GM23338 (cell line): ENCODE results near the gene PDE4B. TPM values are rescaled to one million over a fixed set of nuclear protein-coding genes. Genes with fewer than 3 reads are reported as not detected.

Experiments
- ATAC-seq: fragments of 200-7000 bp; cut with Tn5 transposase; 3 replicates; pipeline ENCODE4 v1.9.1; 2020
- DNase-seq: peaks from one replicate; pipeline ENCODE4 v3.0.0-alpha.2; 2015; ENCODE audit warnings: low spot score
- H2AFZ ChIP-seq: fragments of 200-600 bp; sonication (generic); 2 replicates; pipeline ENCODE4 v1.8.0; 2016; ENCODE audit warnings: antibody characterized with exemption, mild to moderate bottlenecking, moderate library complexity
- H3F3A ChIP-seq: fragments of 200-600 bp; sonication (generic); replicated peaks from 2 replicates; pipeline ENCODE4 v1.8.0; 2017; ENCODE audit warnings: antibody characterized with exemption, mixed run types, low read depth
- H3K27ac ChIP-seq: fragments of 200-600 bp; sonication (generic); 2 replicates; pipeline ENCODE4 v1.6.1; 2016; ENCODE audit warnings: low read depth
- H3K27me3 ChIP-seq: fragments of 200-600 bp; sonication (generic); 2 replicates; pipeline ENCODE4 v1.8.0; 2016; ENCODE audit warnings: mild to moderate bottlenecking, mixed run types, moderate library complexity; ENCODE audit not compliant: insufficient read depth
- H3K36me3 ChIP-seq: fragments of 200-600 bp; sonication (generic); 2 replicates; pipeline ENCODE4 v1.8.0; 2016; ENCODE audit warnings: mild to moderate bottlenecking; ENCODE audit not compliant: insufficient read depth
- H3K4me1 ChIP-seq: fragments of 200-600 bp; sonication (generic); 2 replicates; pipeline ENCODE4 v1.8.0; 2016; ENCODE audit warnings: mild to moderate bottlenecking, moderate library complexity; ENCODE audit not compliant: insufficient read depth
- H3K4me2 ChIP-seq: fragments of 200-600 bp; sonication (generic); 2 replicates; pipeline ENCODE4 v1.7.1; 2017; ENCODE audit warnings: mixed run types
- H3K4me3 ChIP-seq: fragments of 200-600 bp; sonication (generic); 2 replicates; pipeline ENCODE4 v1.6.1; 2016; ENCODE audit warnings: mixed run types
- H3K79me2 ChIP-seq: fragments of 200-600 bp; sonication (generic); replicated peaks from 2 replicates; pipeline ENCODE4 v1.8.0; 2017; ENCODE audit warnings: mild to moderate bottlenecking; ENCODE audit not compliant: insufficient read depth
- H3K9me2 ChIP-seq: fragments of 200-600 bp; sonication (generic); 2 replicates; pipeline ENCODE4 v1.8.0; 2017; ENCODE audit not compliant: insufficient read depth
- H4K20me1 ChIP-seq: fragments of 200-600 bp; sonication (generic); replicated peaks from 2 replicates; pipeline ENCODE4 v1.8.0; 2017; ENCODE audit warnings: mild to moderate bottlenecking; ENCODE audit not compliant: insufficient read depth
- H3K27ac Mint-ChIP-seq: 2 replicates; pipeline ENCODE4 v1.8.0; 2020; ENCODE audit warnings: inconsistent platforms, mild to moderate bottlenecking, moderate library complexity, mixed read lengths
- H3K27me3 Mint-ChIP-seq: 3 replicates; pipeline ENCODE4 v1.8.0; 2022; ENCODE audit warnings: low read depth, mild to moderate bottlenecking, moderate library complexity, mixed read lengths, inconsistent platforms; ENCODE audit not compliant: insufficient read depth, poor library complexity
- H3K36me3 Mint-ChIP-seq: 3 replicates; pipeline ENCODE4 v1.8.0; 2021; ENCODE audit warnings: low read depth, mild to moderate bottlenecking, inconsistent platforms, moderate library complexity, mixed read lengths
- H3K4me1 Mint-ChIP-seq: 3 replicates; pipeline ENCODE4 v1.8.0; 2020; ENCODE audit warnings: mild to moderate bottlenecking, inconsistent platforms, mixed read lengths
- H3K4me3 Mint-ChIP-seq: 3 replicates; pipeline ENCODE4 v1.8.0; 2021; ENCODE audit warnings: moderate library complexity, mild to moderate bottlenecking, inconsistent platforms, mixed read lengths
- H3K9me3 Mint-ChIP-seq: 3 replicates; pipeline ENCODE4 v1.8.0; 2020; ENCODE audit warnings: moderate library complexity, mild to moderate bottlenecking, inconsistent platforms, mixed read lengths
- CREB1 ChIP-seq: fragments of 250-450 bp; sonication (Bioruptor Pico); IDR thresholded peaks from 2 replicates; pipeline ENCODE4 v1.5.0; 2020; ENCODE audit warnings: low read depth, mild to moderate bottlenecking, moderate library complexity
- CTCF ChIP-seq, 2 experiments: fragments of 200-600 bp in 1 of 2; sonication (generic) in 1 of 2; conservative IDR thresholded peaks; 2 replicates each; pipeline versions ENCODE4 v1.5.1 to v1.6.1; 2016 to 2017; ENCODE audit warnings: antibody characterized with exemption in 2 of 2, low read depth in 2 of 2, mild to moderate bottlenecking in 2 of 2, moderate library complexity in 1 of 2
- EZH2 ChIP-seq: fragments of 200-600 bp; sonication (generic); IDR thresholded peaks from one replicate; pipeline ENCODE4 v1.8.0; 2017; ENCODE audit warnings: antibody characterized with exemption, mild to moderate bottlenecking, low read depth; ENCODE audit not compliant: unreplicated experiment
- EZH2phosphoT487 ChIP-seq: fragments of 200-600 bp; sonication (generic); IDR thresholded peaks from one replicate; pipeline ENCODE4 v1.8.1; 2018; ENCODE audit warnings: antibody characterized with exemption; ENCODE audit not compliant: unreplicated experiment
- JUNB ChIP-seq: IDR thresholded peaks from one replicate; pipeline ENCODE4 v1.6.1; 2016; ENCODE audit warnings: antibody characterized with exemption; ENCODE audit not compliant: unreplicated experiment
- NANOG ChIP-seq: IDR thresholded peaks from 2 replicates; pipeline ENCODE4 v1.6.1; 2016; ENCODE audit warnings: antibody characterized with exemption, borderline replicate concordance
- POLR2AphosphoS5 ChIP-seq: IDR thresholded peaks from 2 replicates; pipeline ENCODE4 v1.6.1; 2016; ENCODE audit warnings: antibody characterized with exemption, low read depth
- REST ChIP-seq: IDR thresholded peaks from one replicate; pipeline ENCODE4 v1.6.1; 2018; ENCODE audit warnings: antibody characterized with exemption; ENCODE audit not compliant: unreplicated experiment
- STAT1 ChIP-seq: IDR thresholded peaks from one replicate; pipeline ENCODE4 v1.6.1; 2016; ENCODE audit warnings: antibody characterized with exemption; ENCODE audit not compliant: unreplicated experiment
- ZNF114 ChIP-seq: fragments of 250-450 bp; sonication (Bioruptor Pico); IDR thresholded peaks from 2 replicates; pipeline ENCODE4 v1.5.0; 2020; ENCODE audit warnings: mild to moderate bottlenecking, moderate library complexity
- ZNF331 ChIP-seq: fragments of 250-450 bp; sonication (Bioruptor Pico); IDR thresholded peaks from 2 replicates; pipeline ENCODE4 v1.5.0; 2020; ENCODE audit warnings: low read depth, mild to moderate bottlenecking, moderate library complexity
- ZNF462 ChIP-seq: fragments of 250-450 bp; sonication (Bioruptor Pico); IDR thresholded peaks from 2 replicates; pipeline ENCODE4 v1.5.0; 2020; ENCODE audit warnings: mild to moderate bottlenecking, moderate library complexity
- polyA plus RNA-seq: library from polyadenylated mRNA; unstranded; fragments of >200 nt; fragmentation: Nextera tagmentation; extraction: Ambion mirVana; gene quantifications from 2 replicates; pipeline ENCODE4 v1.2.1, GENCODE V29; 2016
- total RNA-seq: library from RNA; depleted of rRNA; stranded (reverse); fragments of >200 nt; shearing (Covaris generic); gene quantifications from 2 replicates; pipeline ENCODE4 v1.2.3, GENCODE V29; 2014
- TF ChIP-seq, protein P1 (sequence below): IDR thresholded peaks from 2 replicates; pipeline ENCODE4 v1.6.1; 2016; ENCODE audit warnings: antibody characterized with exemption

The PDE4B gene
- total and polyA plus RNA-seq, 2 experiments from 2014 or later: 14.0 to 25.6 TPM

DNA sequence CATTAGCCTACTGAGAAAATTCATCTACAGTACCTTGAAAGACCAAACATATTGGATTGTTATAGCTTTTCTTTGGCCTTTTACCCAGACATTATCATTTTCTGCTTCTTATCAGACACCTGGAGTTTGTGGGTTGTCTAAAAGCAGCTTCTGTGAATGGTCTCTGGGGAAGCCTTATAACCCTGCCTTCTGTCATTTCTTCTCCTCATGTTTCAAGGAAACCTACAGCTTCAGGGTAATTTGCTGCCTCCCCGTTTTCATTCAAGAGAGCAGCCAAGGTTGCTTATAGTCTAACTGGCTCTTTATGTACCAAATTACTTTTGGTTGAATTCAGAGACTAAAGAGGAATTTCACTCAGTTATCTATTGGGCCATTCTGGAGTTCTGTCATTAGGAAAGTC, 453.0 kb downstream of the PDE4B start:
- Mint-ChIP-seq H3K27me3 (peaks cover 2% of the 10 kb centered on the region), H3K4me3 (no peak overlapping the region), H3K4me1 (no peaks in the 10 kb centered on the region), H3K27ac (no peak overlapping the region), H3K9me3 (no peaks in the 10 kb centered on the region), H3K36me3 (no peaks in the 10 kb centered on the region)
- Histone ChIP-seq H4K20me1 (no peaks in the 10 kb centered on the region), H3K27me3 (no peaks in the 10 kb centered on the region), H3K4me1 (no peaks in the 10 kb centered on the region), H3K4me3 (no peak overlapping the region), H3F3A (no peaks in the 10 kb centered on the region), H3K79me2 (no peaks in the 10 kb centered on the region), H2AFZ (no peak overlapping the region), H3K4me2 (no peak overlapping the region), H3K27ac (no peak overlapping the region), H3K9me2 (no peaks in the 10 kb centered on the region), H3K36me3 (no peaks in the 10 kb centered on the region)
- TF ChIP-seq, protein P1, sequence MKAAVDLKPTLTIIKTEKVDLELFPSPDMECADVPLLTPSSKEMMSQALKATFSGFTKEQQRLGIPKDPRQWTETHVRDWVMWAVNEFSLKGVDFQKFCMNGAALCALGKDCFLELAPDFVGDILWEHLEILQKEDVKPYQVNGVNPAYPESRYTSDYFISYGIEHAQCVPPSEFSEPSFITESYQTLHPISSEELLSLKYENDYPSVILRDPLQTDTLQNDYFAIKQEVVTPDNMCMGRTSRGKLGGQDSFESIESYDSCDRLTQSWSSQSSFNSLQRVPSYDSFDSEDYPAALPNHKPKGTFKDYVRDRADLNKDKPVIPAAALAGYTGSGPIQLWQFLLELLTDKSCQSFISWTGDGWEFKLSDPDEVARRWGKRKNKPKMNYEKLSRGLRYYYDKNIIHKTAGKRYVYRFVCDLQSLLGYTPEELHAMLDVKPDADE: no peak
- TF ChIP-seq ZNF462 (CRISPR knock-in tag) (no peak), CREB1 (CRISPR knock-in tag) (no peak), POLR2AphosphoS5 (no peak), ZNF114 (CRISPR knock-in tag) (no peak), REST (no peak), JUNB (no peak), EZH2phosphoT487 (no peak), STAT1 (no peak), CTCF (conservative IDR thresholded peaks at IDR 0.05; ENCODE audit: low read depth in 2 of 2) (no peak), ZNF331 (CRISPR knock-in tag) (no peak), EZH2 (no peak), NANOG (no peak)
- ATAC-seq (no peak), DNase-seq (no peak)
